Neuron (in vitro differentiated cells): ENCODE data around the gene PRR9.
"Not testable (repeated sequence)": the region's sequence is repeated elsewhere in the genome, so short reads cannot be mapped to it uniquely, and the experiment has no call there.

Experiments
- H2AFZ ChIP-seq: one replicate; pipeline ENCODE4 v1.6.1; 2013; ENCODE audit warnings: low read depth, mild to moderate bottlenecking, inconsistent platforms, low read length, moderate library complexity
- H3K27me3 ChIP-seq: one replicate; pipeline ENCODE4 v1.6.1; 2013; ENCODE audit warnings: low read length; ENCODE audit not compliant: insufficient read depth
- H3K36me3 ChIP-seq: one replicate; pipeline ENCODE4 v1.6.1; 2013; ENCODE audit warnings: low read length; ENCODE audit not compliant: insufficient read depth
- H3K4me1 ChIP-seq: one replicate; pipeline ENCODE4 v1.6.1; 2013; ENCODE audit warnings: low read length; ENCODE audit not compliant: insufficient read depth
- H3K4me3 ChIP-seq: 2 replicates; pipeline ENCODE4 v1.5.1; 2013; ENCODE audit warnings: mild to moderate bottlenecking, low read length, moderate library complexity
- H3K9me3 ChIP-seq: one replicate; pipeline ENCODE4 v1.6.1; 2013; ENCODE audit warnings: low read length

The PRR9 gene, protein sequence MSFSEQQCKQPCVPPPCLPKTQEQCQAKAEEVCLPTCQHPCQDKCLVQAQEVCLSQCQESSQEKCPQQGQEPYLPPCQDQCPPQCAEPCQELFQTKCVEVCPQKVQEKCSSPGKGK

DNA sequence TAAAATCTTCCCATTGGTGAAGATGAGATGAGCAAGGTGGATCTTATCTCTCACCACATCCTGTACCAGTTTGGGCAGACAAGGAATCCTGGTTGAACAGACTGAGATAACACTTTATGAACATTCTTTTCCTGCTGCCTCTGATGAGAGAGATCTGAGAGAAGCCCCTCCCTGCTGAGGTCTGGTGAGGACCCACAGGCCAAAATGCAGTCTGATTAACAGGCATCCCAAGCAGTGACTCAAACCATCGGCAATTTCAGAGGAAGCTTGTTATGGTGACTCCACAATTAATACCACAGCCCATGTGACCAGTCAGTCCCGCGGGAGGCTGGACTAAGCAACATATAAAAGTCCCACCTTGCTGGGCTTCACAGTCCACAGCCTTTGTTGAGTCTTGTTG, at the start of gene PRR9:
TSS of gene PRR9 (plus strand) at position 373 of the 400 bp plus-strand sequence. CDS start 561 bp downstream, outside the sequence.
- no peaks in the 10 kb centered on the region for H3K4me1 ChIP-seq
- H3K27me3 ChIP-seq: peaks cover 8% of the 10 kb centered on the region

DNA sequence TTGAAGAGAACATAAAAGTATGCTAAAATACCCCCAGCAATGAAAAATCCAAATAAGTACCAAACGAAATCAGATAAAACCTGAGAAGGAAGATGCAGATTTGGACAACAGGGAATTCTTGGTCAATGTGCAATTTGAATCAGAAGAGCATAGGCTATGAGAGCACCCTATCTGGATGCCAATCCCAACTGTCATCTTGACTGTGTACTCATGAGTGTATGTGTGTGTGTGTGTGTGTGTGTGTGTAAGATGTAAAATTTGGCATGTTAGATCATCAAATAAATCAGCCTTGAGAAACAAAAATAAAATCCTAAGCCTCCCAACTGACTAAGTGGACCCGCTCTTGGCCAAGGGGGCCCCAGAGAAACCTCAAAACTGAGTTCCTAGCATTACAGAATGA, 48.7 kb upstream of the PRR9 start:
- H3K4me3 ChIP-seq: no peak overlapping the region
- H3K9me3 ChIP-seq: no peaks in the 10 kb centered on the region
- H3K36me3 ChIP-seq: no peaks in the 10 kb centered on the region

More for the DNA sequence above, at the start of gene PRR9:
- H2AFZ ChIP-seq: no peak within 1 kb of the TSS
- no peaks in the 10 kb centered on the region for H3K36me3 ChIP-seq
- H3K4me3 ChIP-seq: no peak within 1 kb of the TSS
- H3K9me3 ChIP-seq: no peaks in the 10 kb centered on the region

DNA sequence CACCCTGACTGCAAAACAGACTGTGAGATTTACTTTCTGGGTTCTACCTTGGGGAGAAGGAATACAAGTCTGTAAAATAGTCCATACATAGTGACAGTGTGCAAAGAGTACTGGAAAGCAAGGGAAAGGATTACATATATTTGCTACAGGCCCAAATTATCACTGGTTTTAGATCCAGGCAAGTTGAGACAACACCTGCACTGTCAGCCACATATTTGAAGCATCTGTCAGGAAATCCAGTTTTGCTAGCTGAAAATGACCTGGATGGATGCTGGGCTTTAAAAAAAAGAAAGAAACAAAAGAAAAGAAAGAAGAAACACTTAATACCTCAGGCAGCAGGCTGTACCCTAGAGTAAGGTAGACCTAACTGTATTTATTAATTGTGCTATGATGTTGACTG, 42.8 kb upstream of the PRR9 start:
- Histone ChIP-seq H3K4me3 (no peak overlapping the region), H3K4me1 (no peaks in the 10 kb centered on the region), H3K27me3 (peaks cover 3% of the 10 kb centered on the region), H2AFZ (no peak overlapping the region), H3K9me3 (no peaks in the 10 kb centered on the region), H3K36me3 (no peaks in the 10 kb centered on the region)

More for the DNA sequence above, 48.7 kb upstream of the PRR9 start:
- no peak overlapping the region for H2AFZ ChIP-seq
- H3K4me1 ChIP-seq: no peaks in the 10 kb centered on the region
- H3K27me3 ChIP-seq: no peaks in the 10 kb centered on the region

DNA sequence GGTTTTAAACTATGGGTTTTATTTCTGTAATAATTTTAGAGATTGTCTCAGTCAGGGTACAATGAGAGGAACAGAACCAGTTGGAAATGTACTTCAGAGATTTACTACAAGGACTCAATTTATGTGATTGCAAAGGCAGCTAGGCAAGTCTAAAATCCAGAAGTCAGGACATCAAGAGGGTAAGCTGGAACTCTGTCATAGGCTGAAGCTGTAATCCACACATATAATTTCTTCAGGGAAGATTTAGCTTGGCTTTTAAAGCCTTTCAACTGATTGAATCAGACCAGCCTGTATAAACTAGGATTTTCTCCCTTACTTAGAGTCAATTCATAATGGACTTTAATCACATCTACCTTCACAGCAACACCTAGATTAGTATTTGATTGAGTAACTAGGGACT, 38.5 kb upstream of the PRR9 start:
- peaks cover 3% of the 10 kb centered on the region for H3K27me3 ChIP-seq
- no peak overlapping the region for H2AFZ ChIP-seq
- H3K4me3 ChIP-seq: no peak overlapping the region
- no peaks in the 10 kb centered on the region for H3K4me1 ChIP-seq
- no peaks in the 10 kb centered on the region for H3K36me3 ChIP-seq
- H3K9me3 ChIP-seq: no peaks in the 10 kb centered on the region

DNA sequence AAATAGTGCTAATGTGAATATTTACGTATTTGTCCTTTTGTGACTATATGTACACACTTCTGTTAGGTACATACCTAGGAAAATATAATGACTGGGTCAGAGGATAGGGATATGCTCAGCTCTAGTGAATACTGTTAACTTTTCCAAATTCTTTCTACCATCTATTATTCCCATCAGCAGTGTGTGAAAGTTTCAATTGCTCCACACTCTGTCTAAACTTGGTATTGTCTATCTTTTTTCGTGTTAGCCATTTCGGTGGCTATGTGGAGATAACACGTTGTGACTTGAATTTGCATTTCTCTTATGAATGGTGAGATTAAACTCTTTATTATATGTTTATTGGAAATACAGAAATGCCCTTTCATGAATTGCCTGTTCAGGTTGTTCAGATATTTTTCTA, 36.8 kb upstream of the PRR9 start:
- H3K27me3 ChIP-seq: no peaks in the 10 kb centered on the region
- H3K36me3 ChIP-seq: no peaks in the 10 kb centered on the region
- H3K9me3 ChIP-seq: no peaks in the 10 kb centered on the region
- no peak overlapping the region for H3K4me3 ChIP-seq
- H3K4me1 ChIP-seq: no peaks in the 10 kb centered on the region
- no peak overlapping the region for H2AFZ ChIP-seq

DNA sequence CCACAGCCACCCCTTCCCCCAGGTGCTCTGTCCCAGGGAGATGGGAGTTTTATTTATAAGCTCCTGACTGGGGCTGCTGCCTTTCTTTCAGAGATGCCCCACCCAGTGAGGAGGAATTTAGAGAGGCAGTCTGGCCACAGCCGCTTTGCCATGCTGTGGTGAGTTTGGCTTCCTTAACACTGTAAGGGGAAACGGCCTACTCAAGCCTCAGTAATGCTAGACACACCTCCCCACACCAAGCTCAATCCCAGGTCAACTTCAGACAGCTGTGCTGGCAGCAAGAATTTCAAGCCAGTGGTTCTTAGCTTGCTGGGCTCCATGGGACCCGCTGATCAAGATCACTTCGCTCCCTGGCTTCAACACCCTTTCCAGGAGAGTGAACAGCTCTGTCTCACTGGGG, 29.1 kb upstream of the PRR9 start:
- not testable (repeated sequence) for H3K9me3 ChIP-seq, H3K36me3 ChIP-seq, H3K27me3 ChIP-seq

DNA sequence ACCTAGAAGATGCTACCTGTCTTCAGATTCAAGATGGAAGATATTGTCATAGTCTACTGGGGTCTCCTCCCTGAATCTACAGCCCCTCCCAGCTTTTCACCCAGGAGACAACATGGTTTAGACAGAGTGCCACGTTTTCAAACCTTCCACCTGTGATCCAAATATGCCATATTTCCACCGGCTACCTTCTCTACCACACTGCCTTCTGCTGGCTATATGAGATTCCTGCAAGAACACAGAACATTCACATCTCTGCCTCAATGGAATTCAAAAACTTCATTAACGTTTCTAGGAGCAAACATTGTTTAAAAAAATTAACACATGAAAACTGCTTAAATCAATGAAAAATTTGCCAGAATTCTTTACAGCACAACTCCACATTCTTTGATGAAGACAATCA, 27.0 kb upstream of the PRR9 start:
- Histone ChIP-seq H3K4me3 (no peak overlapping the region), H2AFZ (no peak overlapping the region), H3K9me3 (no peaks in the 10 kb centered on the region), H3K36me3 (no peaks in the 10 kb centered on the region), H3K4me1 (no peaks in the 10 kb centered on the region), H3K27me3 (no peaks in the 10 kb centered on the region)

More for the DNA sequence above, 29.1 kb upstream of the PRR9 start:
- not testable (repeated sequence) for H3K4me3 ChIP-seq, H2AFZ ChIP-seq, H3K4me1 ChIP-seq

DNA sequence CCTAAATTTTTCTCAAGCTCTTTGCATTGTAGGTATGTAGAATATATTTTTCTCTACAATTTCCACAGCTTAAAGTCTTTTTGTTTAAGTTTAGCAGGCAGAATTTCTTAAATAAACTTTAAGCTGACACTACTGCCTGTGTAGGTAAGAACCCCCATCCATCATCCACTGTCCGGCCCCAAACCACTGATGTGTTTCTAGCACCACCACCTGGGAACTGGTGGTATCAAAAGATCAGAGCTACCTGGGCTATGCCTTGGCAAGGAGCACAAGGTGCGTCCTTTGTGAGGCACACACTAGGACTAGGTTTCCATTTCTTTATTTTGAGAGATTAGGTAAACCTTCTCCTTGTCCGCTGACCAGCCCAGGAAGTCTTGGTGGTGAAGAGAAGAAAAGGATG, 24.7 kb upstream of the PRR9 start:
- no peaks in the 10 kb centered on the region for H3K9me3 ChIP-seq
- no peaks in the 10 kb centered on the region for H3K4me1 ChIP-seq
- H2AFZ ChIP-seq: no peak overlapping the region
- no peak overlapping the region for H3K4me3 ChIP-seq
- no peaks in the 10 kb centered on the region for H3K27me3 ChIP-seq
- no peaks in the 10 kb centered on the region for H3K36me3 ChIP-seq

DNA sequence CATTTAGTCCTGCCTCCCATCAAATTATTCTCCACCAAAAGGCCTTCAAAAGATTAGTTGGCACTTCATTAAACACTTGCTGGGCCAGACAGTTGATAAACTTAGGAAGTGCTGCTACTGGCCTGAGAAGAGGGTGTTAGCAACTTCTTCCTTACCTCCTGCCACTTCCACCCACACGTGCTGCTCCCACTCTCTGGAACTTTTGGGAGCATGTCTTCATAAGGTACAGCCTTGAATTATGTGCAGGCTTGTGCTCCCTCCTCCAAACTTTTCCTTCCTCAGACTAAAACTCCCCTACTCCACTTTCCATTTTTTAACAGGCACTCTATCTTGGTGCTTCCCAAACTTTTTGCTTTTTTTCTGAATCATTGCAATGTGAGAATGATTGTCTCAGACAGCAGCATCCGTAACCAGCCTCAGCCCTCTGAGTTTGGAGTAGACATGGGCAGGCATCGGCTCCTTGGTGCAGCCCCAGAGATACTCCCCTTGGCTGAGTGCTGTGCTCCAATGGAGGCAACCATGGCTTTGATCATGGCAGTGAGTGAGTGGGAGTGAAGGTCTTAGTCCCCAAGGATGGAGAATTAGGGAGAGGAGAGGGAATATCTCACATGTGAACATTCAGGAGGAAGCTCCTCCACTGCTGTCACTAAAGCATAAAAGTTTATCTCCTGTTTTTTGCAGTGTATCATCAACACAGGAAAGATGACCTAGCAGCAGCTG, 22.9 kb upstream of the PRR9 start:
- H3K27me3 ChIP-seq: no peaks in the 10 kb centered on the region
- no peaks in the 10 kb centered on the region for H3K36me3 ChIP-seq
- H3K9me3 ChIP-seq: no peaks in the 10 kb centered on the region
- H2AFZ ChIP-seq: no peak overlapping the region
- no peak overlapping the region for H3K4me3 ChIP-seq
- H3K4me1 ChIP-seq: no peaks in the 10 kb centered on the region

DNA sequence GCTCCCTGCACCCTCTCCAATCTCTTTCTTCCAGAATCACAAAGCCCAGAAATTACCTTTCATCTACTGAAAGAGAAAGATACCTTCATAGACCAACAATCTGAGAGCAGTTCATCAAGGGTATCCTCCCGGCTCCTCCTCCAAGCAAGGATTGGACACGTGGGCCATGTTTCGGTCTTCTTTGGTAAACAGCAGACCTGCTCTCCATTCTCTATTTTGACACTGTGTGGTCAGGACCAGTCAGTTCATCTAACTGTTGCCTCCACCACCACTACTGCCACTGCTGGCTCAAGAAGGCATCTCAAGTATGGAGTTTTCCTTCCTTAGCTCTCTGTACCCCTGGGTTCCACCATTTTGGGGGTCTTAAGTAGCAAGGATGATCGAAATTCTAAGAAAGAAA, 22.2 kb upstream of the PRR9 start:
- H3K4me1 ChIP-seq: no peaks in the 10 kb centered on the region
- no peak overlapping the region for H2AFZ ChIP-seq
- H3K27me3 ChIP-seq: no peaks in the 10 kb centered on the region
- no peaks in the 10 kb centered on the region for H3K9me3 ChIP-seq
- no peaks in the 10 kb centered on the region for H3K36me3 ChIP-seq
- H3K4me3 ChIP-seq: no peak overlapping the region

DNA sequence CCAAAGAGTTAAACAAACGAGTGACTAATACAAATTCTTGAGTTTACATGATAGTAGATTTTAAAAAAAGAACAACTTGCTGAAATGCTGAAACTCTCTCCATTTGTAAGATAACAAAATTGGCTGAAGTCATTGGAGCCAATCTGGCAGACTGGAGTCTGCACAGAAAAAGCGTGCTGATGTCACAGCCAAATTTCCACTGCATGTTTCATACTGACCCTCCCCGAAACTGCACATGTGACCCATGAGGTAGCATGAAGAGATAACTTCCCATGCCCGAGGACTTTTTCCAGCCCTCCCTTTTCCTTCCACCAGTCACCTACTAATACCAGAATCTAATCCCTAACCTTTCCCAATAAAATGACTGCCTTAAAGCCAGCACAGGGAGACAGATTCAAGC, 15.4 kb upstream of the PRR9 start:
- H3K36me3 ChIP-seq: no peaks in the 10 kb centered on the region
- H3K9me3 ChIP-seq: no peaks in the 10 kb centered on the region
- H2AFZ ChIP-seq: no peak overlapping the region
- no peaks in the 10 kb centered on the region for H3K27me3 ChIP-seq
- H3K4me1 ChIP-seq: no peaks in the 10 kb centered on the region
- no peak overlapping the region for H3K4me3 ChIP-seq

DNA sequence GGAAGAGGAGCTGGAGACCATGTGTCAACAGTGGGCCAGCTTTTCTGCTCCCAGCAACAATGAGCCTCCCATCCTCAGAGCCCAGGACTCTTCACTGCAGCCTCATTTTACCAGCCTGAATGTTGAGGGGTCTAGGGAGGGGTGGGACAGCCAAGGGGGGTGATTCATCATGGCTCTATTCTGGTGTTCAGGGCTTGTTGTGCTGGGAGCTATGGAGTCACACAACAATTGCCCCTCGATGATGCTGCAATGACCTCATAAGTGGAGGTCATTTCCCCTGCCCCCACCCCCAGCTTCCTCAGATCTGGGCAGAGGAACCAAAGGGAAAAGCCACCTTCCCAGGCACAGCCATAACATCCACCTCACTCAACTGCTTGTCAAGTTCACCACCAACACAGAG, 14.3 kb upstream of the PRR9 start, which contains the start of gene LELP1:
TSS of gene LELP1 (plus strand) at position 301 of the 400 bp plus-strand sequence. CDS start 1,278 bp downstream, outside the sequence.
- Histone ChIP-seq H3K36me3 (no peaks in the 10 kb centered on the region), H3K4me1 (no peaks in the 10 kb centered on the region), H3K4me3 (no peak within 1 kb of the TSS), H2AFZ (no peak within 1 kb of the TSS), H3K9me3 (no peaks in the 10 kb centered on the region), H3K27me3 (no peaks in the 10 kb centered on the region)

DNA sequence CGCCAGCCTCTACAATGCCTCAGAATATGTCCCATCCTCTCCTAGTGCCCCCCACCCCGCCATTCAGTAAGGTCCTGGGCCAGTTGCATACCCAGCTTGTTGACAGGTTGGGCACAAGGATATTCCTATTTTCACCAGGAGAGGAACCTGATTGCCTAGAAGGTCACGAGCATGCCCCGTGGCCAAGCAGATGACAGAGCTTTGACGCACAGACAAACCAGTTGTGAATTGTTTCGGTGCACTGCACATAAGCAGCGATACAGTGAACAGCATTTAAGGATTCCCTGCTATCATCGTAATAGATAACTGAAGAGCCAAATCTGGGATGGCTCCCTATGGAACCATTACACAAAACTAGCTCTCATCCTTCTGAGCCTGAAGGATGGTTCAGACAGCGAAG, 10.8 kb upstream of the PRR9 start:
- Histone ChIP-seq H2AFZ (no peak overlapping the region), H3K4me1 (no peaks in the 10 kb centered on the region), H3K9me3 (no peaks in the 10 kb centered on the region), H3K27me3 (no peaks in the 10 kb centered on the region), H3K4me3 (no peak overlapping the region), H3K36me3 (no peaks in the 10 kb centered on the region)

DNA sequence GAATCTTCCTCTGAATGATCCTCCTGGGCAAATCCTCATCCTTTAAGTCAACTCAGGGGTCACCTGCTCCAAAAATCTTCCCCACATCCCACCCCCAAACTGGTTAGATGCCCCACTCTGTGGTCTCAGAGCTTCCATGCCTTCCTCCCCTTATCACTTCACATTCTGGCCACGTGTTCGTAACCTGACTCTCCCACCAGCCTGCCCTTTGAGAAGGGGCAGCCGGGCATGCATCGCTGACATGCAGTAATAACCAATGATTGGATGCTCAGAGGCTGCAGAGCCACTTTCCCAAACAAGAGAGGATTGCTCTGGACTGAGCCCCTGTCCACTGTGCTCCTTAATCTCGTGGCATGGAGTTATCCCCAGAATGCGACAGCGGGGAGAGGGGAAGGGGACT, 7.2 kb upstream of the PRR9 start:
- H3K27me3 ChIP-seq: no peaks in the 10 kb centered on the region
- no peak overlapping the region for H2AFZ ChIP-seq
- no peak overlapping the region for H3K4me3 ChIP-seq
- H3K4me1 ChIP-seq: no peaks in the 10 kb centered on the region
- H3K36me3 ChIP-seq: no peaks in the 10 kb centered on the region
- no peaks in the 10 kb centered on the region for H3K9me3 ChIP-seq
